COR-L47 (cell line): ENCODE results near the gene CHKA.
A peak's percentile ranks its signal among the peaks of the same experiment; 100 is the strongest.

Experiments
- DNase-seq: peaks from one replicate; lab custom pipeline; 2025; lab: John Stamatoyannopoulos, UW

Gene CHKA

DNA sequence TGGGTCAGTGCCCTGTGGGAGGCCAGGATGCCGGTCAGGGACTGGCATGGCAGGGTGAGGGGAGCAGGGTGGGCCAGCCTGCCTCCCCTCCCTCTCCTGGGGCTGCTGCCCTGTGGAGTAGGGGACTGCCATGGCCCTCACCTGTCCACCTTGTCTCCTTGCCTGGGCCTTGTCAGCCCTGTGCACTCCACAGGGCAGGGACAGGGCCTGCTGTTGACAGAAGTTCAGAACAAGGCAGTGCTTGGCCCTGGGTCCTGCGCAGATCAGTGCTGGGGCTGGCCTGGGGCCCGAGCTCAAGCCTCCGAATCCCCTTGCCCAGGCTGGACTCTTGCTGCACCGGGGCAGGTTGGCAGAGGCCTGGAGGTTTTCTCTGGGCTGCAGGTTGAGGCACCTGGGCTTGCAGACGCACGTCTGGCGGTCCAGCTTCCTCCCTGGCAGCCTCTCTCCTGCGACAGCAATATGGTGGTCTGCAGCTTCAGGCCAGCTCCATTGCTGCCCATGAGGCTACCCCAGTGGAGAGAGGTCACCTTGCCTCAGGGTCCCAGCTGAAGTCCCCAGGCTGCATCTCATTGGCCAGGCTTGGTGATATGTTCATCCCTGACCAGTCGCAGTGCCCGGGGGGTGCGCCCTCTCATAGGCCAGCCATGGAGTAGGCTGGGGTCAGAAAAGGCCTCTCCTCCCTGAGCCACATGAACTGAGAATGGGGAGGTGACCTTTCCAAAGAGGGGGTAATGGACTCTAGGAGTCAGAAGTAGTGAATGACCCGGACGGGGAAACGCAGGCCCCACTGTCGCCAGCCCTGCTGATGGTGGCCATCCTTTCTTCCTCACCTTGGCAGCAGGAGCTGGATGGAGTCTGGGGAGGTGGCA is 21.5 kb upstream of the CHKA start:
- DNase-seq, result no peak

DNA sequence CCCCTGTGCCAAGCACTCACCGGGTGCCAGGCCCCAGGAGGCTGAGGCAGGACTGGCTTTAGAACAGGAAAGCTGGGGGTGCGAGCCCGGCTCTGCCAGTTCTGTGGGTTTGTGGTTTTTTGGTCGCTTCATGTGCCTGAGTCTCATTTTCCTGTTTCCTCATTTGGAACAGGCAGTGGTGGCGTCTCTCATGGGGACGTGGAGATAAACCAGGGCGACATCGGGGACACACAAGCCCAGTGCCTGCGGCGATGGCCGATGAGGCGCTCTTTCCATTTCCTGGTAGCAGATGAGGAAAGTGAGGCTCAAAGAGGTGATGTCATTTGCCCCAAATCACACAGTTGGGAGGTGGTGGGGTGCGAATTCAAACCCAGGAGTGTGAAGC is 20.8 kb upstream of the CHKA start:
- no peak for DNase-seq

DNA sequence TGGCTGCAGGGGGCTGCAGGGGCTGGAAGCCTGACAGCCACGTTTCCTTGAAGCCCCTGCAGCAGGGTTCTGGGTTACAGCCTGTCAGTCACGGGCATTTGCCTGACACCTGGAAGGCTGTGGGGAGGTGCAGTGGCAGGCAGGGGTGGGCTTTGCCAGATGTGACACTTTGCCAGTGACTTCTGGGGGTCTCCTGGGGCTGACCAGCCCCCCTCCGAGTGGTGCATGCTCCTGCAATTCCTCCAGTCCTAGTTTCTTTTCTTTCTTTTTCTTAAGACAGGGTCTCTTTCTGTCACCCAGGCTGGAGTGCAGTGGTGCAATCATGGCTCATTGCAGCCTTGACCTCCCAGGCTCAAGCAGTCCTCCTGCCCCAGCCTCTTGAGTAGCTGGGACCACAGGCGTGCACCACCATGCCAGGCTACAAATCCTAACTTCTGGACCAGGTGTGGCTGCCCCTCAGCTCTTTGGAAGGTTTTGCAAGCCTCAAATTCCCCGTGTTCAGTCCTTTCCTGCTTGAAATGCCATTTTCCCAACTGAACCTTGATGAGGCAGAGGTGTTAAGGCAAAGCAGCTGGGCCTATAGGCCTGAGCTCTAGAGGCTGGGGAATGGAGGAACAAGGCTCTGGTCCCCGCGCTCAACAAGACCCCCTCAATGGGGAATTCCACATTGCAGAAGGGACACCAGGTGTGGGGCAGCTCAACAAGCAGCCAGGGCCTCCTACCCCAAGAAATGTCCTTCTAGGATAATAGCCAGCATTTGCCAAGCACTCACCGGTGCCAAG is 20.2 kb upstream of the CHKA start:
- no peak for DNase-seq

DNA sequence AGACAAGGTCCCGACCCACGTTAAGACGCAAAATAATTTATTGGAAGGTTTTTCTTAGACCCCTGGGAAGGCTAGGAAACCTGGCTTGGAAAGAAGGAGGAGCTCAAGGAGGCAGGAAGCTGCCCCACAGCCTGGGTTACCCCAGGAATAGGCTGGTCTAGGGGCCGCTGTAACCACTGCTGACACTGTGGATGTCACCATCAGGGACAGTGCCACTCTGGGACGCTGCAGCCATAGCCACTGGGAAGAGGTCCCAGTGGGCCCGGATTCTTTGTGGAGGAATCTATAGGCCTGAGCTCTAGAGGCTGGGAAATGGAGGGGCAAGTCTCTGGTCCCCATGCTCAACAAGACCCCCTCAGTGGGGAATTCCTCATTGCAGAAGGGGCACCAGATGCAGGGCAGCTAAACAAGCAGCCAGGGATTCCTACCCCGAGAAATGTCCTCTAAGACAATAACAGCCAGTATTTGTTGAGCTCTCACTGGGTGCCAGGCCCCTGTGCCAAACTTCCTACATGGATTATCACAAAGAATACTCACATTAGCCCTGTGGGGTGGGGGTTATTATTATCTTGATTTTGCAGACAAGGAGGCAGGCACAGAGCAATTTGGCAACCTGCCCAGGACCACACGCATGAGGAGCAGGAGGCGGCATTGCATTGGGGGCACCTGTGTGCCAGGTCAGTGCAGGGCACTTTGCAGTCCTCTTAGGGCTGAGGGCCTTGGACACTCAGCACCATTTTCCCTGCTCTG is 19.5 kb upstream of the CHKA start:
- DNase-seq, result peak; percentile 94

DNA sequence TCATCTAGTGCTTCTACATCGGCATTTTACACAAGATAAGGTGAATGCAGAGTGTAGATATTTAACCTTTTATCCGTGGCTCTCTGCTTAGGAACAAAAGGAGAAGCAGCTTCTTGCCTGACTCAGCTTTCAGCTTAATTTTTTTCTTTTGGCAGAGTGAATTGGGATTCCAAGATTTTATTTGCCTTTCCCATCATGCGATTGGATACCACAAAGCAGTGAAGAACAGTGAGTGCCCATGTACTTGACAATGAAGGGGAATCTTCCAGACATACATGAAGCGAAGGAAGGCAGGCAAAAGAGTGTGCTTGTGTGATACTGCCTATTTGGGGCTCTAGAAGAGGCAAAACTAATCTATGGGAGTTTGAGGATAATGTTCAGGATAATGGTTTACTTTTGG is 17.0 kb upstream of the CHKA start:
- DNase-seq, result no peak

DNA sequence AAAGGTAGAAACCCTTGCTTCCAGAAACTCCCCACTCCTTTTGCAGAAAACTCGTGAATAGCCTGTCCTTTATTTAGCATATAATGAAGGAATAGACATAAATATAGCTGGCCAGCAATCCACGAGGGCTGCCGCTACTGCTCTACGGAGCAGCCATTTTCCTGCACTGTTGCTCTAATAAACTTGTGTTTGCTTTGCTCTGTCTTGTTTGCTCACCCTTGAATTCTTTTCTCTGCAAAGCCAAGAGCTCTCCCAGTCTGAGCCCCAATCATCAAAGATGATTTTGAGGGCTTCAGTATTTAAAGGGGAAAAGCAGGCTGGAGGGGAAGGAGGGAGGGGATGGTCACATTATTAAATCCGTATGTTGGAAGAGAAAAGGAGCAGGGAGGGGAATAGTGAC is 16.6 kb upstream of the CHKA start:
- DNase-seq, result peak; percentile 7

DNA sequence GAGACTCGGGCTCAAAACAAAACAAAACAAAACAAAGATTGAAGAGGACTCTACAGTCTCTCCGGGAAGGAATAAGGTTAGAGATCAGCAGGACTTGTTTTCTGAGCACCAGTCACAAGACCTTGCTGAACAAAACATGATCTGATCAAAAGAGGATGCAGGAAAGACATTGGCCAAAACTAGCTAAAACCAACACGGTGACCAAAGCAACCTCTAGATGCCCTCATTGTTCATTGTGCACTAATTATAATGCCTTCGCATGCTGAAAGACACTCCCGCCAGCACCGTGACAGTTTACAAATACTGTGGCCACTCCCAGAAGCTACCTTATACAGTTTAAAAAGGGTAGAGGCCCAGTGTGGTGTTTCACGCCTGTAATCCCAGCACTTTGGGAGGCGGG is 15.7 kb upstream of the CHKA start:
- DNase-seq, result no peak

DNA sequence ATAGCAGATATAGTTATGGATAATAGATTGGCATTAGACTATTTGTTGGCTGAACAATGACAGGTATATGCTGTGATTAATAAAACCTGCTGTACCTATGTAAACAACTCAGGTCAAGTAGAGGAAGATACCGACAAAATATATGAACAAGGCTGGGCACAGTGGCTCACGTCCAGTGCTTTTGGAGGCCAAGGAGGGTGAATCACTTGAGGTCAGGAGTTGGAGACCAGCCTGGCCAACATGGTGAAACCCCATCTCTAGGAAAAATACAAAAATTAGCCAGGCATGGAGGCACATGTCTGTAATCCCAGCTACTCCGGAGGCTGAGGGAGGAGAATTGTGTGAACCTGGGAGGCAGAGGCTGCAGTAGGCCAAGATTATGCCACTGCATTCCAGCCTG is 14.0 kb upstream of the CHKA start:
- no peak for DNase-seq

DNA sequence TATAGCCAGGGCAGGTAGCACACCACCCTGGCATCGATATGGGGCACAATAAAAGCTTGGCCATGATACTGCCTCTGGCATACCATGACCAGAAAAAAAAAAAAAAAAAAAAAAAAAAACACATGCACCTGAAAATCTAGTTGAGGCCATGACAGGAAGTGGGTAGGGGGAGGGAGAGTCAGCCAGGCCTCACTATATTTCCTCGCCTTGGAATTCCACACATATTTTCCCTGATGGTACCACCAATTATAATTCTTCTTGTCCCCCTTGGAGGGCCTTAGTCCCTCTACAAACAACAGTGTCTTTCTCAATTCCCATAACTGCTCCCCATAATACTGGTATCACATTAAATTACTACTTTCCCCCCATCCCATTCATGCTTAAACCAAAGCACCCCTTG is 12.6 kb upstream of the CHKA start:
- no peak for DNase-seq

DNA sequence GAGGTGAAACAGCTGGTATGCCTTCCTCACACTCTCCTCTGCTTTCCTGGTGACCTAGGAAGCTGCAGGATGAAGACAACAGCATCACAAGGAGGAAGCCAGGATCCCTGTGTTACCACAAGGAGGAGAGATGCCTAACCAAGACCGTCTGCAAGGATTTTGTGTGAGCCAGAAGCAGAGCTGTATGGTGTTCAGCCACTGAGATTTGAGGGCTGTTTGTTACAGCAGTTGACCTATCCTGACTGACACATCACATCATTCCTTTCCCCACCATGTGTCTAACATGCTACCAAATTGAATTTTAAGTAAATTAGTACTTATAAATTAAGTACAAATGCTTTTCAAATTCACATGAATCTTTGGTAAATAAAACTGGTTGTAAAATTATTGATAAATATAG is 8.9 kb upstream of the CHKA start:
- no peak for DNase-seq

DNA sequence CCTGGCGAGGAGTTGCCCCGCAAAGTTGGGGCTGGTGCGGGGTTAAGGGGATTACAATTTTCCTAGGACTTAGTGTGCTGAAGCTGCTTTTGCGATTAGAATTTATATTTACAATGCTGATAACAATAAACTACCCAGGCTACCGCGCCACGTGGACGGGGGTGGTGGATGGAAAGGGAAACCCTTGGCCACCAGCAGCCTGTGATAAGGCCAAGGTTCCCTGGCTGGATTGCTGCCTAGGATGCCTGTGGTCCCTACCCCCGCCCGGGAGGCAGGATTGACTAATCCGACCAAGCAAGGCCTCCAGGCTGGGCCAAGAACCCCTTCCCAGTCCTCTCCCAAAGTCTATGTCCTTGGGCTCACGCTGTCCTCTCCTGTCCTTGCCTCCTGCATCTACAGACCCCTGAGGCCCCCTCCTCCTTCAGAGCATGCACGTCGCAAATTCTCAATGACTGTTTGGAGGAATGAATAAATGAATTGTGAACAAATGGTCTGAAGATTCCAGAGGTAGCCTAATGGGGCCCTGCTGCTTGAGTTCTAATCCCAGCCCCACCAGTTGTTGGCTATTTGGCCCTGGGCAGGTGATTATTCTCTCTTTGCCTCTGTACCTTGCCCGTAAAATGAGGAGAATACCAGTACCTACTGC is 7.6 kb upstream of the CHKA start:
- no peak for DNase-seq

DNA sequence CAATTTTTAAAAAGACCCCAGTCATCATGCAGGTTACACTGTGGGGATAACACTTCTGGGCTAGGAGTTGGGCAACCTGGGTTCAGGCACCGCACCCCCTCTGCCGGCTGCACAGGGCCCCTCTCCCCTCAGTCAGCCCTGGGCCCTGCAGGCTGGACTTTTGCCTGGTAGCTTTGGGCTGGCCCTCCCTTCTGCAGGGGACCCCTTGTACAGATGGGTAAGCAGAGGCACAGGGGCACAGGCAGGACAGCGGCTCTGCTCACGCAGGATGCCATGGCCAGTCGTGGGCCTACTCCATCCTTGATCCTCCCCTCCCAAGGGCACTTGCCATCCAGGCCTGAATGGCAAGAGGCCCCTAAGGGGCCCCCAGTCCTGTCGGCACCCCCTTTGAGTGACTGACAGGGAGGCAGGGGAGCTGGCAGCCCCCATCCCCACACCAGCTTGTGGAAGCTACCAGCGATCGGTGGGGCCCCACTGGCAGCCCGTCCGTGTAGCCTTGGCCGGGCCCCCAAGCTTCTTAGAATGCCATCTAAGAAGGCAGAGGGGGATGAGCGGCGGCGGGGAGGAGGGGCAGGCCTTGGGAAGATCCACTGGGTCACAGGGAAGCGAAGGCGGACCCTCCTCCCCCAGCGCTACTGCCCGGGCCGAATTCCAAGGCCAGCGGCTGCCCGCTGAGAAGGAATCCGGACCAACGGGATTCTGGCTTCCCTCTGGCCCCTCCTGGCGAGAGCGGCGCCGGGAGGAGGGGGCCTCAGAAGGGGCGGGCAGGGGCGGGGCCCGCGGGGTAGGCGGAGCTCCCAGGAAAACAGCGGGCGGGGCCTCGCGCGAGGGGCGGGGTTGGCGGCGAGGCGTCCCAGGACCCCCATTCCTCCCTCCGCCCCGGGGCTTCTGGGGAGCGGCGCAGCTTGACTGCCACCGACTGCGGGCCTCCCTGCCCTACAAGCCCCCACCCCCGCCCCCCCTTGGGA is 6.8 kb upstream of the CHKA start:
- DNase-seq, result no peak

DNA sequence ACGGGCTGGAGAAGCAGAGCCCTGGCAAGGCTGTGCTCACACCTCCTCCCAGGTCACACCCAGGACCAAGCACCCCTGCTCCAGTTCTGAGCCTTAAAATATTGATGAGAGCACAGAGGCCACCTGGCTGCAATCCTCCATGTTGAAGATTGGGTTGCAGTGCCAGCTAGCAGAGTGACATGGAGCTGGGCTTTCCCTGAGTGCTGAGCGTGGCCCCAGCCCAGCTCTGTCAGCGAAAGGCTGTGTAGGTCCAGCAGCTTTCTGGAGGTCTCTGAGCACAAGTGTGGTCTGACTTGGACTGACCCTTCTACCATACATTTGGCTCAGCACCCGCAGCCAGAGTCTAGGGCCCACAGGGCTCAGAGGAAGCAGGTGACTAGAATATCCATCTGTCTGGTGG is 4.0 kb upstream of the CHKA start:
- DNase-seq, result no peak

DNA sequence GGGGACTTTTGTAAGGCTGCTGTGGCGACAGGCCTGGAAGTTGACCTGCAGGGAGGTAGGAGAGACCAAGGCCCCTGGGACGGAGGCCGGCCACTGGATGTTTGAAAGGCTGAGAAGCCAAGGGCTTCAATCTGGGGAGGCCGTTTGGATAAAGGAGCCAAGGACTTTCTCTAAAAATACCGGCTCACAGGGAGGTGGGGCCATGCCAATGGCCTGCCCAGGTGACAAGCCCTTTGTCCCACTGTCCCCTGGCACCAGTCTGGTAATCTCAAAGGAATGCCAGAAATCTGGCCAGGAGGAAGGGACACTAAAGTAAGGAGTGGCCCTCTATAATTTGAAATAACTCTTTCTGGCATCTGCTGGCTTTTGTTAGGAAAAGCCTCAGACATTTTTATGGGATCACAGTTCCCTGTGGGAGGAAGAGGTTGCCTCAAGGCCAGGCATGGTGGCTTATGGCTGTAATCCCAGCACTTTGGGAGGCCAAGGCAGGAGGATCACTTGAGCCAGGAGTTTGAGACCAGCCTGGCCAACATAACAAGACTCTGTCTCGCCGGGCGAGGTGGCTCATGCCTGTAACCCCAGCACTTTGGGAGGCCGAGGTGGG is 1.9 kb upstream of the CHKA start:
- no peak for DNase-seq

DNA sequence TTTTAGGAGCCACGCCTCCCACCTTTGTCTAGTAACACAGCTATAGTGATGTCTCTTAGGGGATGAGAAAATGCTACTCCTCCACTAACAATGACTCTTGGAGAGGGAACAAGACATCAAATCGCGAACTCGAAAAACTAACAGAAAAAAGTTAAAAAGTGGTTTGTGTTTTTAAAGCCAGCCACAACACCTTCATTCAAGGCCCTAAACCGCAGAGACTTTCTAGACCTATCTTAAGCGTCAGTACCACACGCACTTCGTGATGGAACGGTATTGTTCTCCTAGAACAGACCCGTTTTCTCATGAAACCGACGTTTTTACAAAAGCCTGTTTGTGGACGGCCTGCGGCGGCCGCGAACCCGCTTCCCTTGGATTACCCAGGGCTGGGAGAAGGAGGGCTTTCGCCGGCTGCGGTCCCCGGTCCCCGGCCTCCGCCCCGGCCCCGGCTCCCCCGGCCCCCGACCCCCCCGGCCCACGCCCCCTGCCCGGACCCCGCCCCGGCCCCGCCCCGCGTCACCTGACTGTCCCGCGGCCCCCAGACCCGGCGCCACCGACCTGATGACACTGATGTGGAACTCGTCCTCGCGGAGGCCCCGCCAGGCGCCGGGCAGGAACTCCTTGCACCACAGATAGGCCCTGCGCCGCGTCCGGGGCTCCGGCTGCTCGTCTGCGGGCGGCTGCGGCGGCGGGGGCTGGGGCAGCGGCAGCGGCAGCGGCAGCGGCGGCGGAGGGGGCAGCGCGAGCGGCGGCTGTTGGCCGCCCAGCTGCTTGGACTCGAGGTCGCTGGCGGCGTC is 718 bp downstream of the CHKA start:
- DNase-seq, result peak; percentile 35

DNA sequence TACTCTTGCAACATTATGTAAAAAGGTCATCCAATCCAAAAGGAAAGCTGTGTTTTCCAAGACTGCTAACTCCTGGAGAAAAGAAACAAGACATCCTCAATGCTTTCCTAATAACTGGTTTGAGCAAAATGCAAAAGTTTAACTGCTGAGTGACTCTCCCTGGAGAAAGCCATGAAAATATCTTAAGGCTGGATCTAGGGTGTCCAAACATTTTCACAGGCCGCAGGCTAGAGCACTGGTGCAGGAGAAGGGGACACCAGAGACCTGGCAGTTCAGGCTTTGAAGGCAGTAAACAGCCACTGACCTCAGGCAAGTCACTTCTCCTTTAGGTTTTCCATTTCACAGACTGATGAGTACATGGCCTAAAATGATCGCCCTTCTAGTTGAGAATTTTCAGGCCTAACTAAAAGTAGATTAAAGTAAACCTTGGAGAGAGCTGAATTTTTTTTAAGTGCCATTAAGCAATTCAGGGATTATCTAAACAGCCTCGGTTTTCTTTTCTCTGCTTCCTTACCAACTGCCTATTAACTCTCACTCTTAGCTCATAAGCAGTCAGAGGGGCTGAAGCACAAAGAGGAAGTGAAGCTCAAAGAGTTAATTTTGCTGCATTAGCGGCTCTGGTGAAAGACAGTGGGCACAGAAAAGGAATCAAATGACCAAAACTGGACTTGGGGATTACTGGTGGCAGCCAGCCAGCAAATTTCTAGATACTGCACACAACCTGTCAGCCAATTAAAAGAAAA is 2.3 kb downstream of the CHKA start:
- DNase-seq, result peak; percentile 36

DNA sequence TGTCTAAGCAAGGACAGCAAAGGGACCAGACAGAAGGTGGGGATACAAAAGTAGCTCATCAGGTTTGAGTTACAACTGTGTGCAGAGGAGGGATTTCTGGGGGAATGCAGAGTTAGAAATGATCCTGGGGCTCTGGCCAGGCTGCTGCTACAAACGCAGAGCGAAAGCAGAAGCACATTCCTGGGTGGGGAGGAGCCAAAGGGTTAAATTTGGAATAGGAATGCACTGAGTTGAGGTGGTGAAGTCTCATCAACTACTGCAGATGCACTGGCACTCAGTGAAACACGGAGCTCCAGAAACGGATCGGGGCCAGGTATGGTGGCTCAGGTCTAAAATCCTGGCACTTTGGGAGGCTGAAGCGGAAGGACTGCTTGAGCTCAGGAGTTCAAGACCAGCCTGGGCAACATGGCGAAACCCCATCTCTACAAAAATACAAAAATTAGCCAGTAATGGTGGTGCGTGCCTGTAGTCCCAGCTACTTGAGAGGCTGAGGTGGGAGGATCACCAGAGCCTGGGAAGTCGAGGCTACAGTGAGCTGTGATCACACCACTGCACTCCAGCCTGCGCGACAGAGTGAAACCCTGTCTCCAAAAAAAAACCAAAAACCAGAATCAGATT is 3.2 kb downstream of the CHKA start:
- DNase-seq, result no peak

DNA sequence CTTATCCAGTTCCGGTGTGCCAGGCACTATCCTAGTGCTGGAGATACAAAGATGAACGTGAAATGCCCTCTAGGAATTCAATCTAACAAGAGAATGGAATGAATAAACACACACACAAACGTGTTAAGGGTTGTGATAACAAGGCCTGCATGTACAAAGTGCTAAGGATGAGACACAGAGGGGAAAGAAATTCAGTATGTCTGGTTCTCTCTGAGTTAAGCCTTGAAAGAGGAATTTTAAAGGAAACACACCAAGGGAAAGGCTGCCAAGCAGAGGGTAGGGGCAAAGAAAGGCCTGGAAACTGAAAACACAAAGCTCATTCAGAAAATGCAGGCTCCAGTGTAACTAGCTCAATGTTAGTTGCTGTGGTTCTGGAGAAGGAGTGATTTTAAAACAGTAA is 4.2 kb downstream of the CHKA start:
- DNase-seq, result no peak

DNA sequence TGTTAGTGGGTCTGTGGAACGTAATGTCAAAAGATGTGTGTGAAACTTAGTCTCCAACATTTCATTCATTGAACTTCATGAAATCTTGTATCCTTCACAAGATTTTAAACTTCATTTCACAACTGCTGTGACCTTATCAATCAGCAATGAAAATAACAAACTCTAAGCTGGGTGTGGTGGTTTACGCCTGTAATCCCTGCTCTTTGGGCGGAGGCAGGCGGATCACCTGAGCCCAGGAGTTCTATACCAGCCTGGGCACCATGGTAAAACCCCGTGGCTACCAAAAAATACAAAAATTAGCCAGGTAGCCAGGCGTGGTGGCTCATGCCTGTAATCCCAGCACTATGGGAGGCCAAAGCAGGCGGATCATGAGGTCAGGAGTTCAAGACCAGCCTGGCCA is 5.1 kb downstream of the CHKA start:
- no peak for DNase-seq
